WTC11 (cell line): ENCODE results near the gene ZNF770. TPM values are rescaled to one million over a fixed set of nuclear protein-coding genes. Genes with fewer than 3 reads are reported as not detected.

Source experiments
- ATAC-seq: fragments of 200-7000 bp; cut with Tn5 transposase; 2 replicates; pipeline ENCODE4 v1.10.0; 2021; ENCODE audit warnings: mild to moderate bottlenecking, moderate library complexity
- CTCF ChIA-PET: fragments of 300-600 bp; sonication (Branson Sonifier 250); formaldehyde crosslinking; loops from one replicate; lab custom pipeline; 2021; ENCODE audit warnings: antibody characterized with exemption; lab: Charles Lee
- POLR2A ChIA-PET: fragments of 350-600 bp; sonication (Branson Sonifier 250); formaldehyde crosslinking; loops from one replicate; lab custom pipeline; 2021; ENCODE audit warnings: antibody characterized with exemption; lab: Charles Lee
- DNase-seq: peaks from one replicate; pipeline ENCODE4 v3.0.0; 2021; ENCODE audit warnings: low spot score
- H3K27ac Mint-ChIP-seq: 2 replicates; pipeline ENCODE4 v1.8.0; 2021; ENCODE audit warnings: mixed read lengths
- H3K27me3 Mint-ChIP-seq: 2 replicates; pipeline ENCODE4 v1.8.0; 2021; ENCODE audit warnings: low read depth, mild to moderate bottlenecking, moderate library complexity, mixed read lengths
- H3K36me3 Mint-ChIP-seq: 2 replicates; pipeline ENCODE4 v1.8.0; 2021; ENCODE audit warnings: mixed read lengths
- H3K4me1 Mint-ChIP-seq: 2 replicates; pipeline ENCODE4 v1.8.0; 2022; ENCODE audit warnings: mixed read lengths
- H3K4me3 Mint-ChIP-seq: 2 replicates; pipeline ENCODE4 v1.8.0; 2021; ENCODE audit warnings: mild to moderate bottlenecking, moderate library complexity, mixed read lengths
- H3K9me3 Mint-ChIP-seq: 2 replicates; pipeline ENCODE4 v1.8.0; 2021; ENCODE audit warnings: mixed read lengths
- CREB1 ChIP-seq: sonication (generic); formaldehyde crosslinking; IDR thresholded peaks from 2 replicates; pipeline ENCODE4 v1.8.0; 2023; ENCODE audit warnings: mild to moderate bottlenecking, missing genetic modification reagents
- EMX1 ChIP-seq: fragments of 250-450 bp; sonication (Bioruptor Pico); IDR thresholded peaks from 2 replicates; pipeline ENCODE4 v1.8.0; 2021; ENCODE audit warnings: mild to moderate bottlenecking
- FOXK1 ChIP-seq: sonication (generic); formaldehyde crosslinking; IDR thresholded peaks from 2 replicates; pipeline ENCODE4 v1.8.0; 2022; ENCODE audit warnings: mild to moderate bottlenecking, moderate library complexity, missing genetic modification reagents
- GTF2I ChIP-seq: fragments of 250-450 bp; sonication (Bioruptor Pico); conservative IDR thresholded peaks from 2 replicates; pipeline ENCODE4 v1.4.0; 2021; ENCODE audit warnings: mild to moderate bottlenecking
- IRF2 ChIP-seq: sonication (generic); formaldehyde crosslinking; IDR thresholded peaks from 2 replicates; pipeline ENCODE4 v1.8.0; 2022; ENCODE audit warnings: low read depth, missing genetic modification reagents, borderline replicate concordance
- NR2C2 ChIP-seq: sonication (generic); formaldehyde crosslinking; IDR thresholded peaks from 2 replicates; pipeline ENCODE4 v1.8.0; 2022; ENCODE audit warnings: mild to moderate bottlenecking, missing genetic modification reagents
- SMAD3 ChIP-seq: sonication (generic); formaldehyde crosslinking; IDR thresholded peaks from 2 replicates; pipeline ENCODE4 v1.8.0; 2022; ENCODE audit warnings: missing genetic modification reagents, mild to moderate bottlenecking, borderline replicate concordance
- TEAD1 ChIP-seq: sonication (generic); formaldehyde crosslinking; IDR thresholded peaks from 2 replicates; pipeline ENCODE4 v1.8.0; 2022; ENCODE audit warnings: mild to moderate bottlenecking, missing genetic modification reagents
- ZBTB21 ChIP-seq: sonication (generic); formaldehyde crosslinking; IDR thresholded peaks from 2 replicates; pipeline ENCODE4 v1.8.1; 2023; ENCODE audit warnings: mild to moderate bottlenecking, missing genetic modification reagents, borderline replicate concordance
- ZNF138 ChIP-seq: sonication (generic); formaldehyde crosslinking; conservative IDR thresholded peaks from 2 replicates; pipeline ENCODE4 v1.8.1; 2022; ENCODE audit warnings: mild to moderate bottlenecking, moderate library complexity, missing genetic modification reagents
- total RNA-seq: library from RNA; stranded (reverse); gene quantifications from 3 replicates; pipeline ENCODE4 v1.2.3, GENCODE V29; 2021
- TF ChIP-seq, protein P1 (sequence below): sonication (generic); formaldehyde crosslinking; IDR thresholded peaks from 2 replicates; pipeline ENCODE4 v1.8.1; 2023; ENCODE audit warnings: mild to moderate bottlenecking, missing genetic modification reagents
- TF ChIP-seq, protein P2 (sequence below): sonication (generic); formaldehyde crosslinking; IDR thresholded peaks from 2 replicates; pipeline ENCODE4 v1.8.1; 2023; ENCODE audit warnings: mild to moderate bottlenecking, moderate library complexity, missing genetic modification reagents
- TF ChIP-seq, protein P3 (sequence below): sonication (generic); formaldehyde crosslinking; conservative IDR thresholded peaks from 2 replicates; pipeline ENCODE4 v1.8.1; 2023; ENCODE audit warnings: mild to moderate bottlenecking, low read depth, missing genetic modification reagents, moderate library complexity
- TF ChIP-seq, protein P4 (sequence below): fragments of 250-450 bp; sonication (Bioruptor Pico); IDR thresholded peaks from 2 replicates; pipeline ENCODE4 v1.9.0; 2021; ENCODE audit warnings: mild to moderate bottlenecking, borderline replicate concordance
- TF ChIP-seq, protein P5 (sequence below): fragments of 250-450 bp; sonication (Bioruptor Pico); IDR thresholded peaks from 2 replicates; pipeline ENCODE4 v2.1.2; 2022; ENCODE audit warnings: mild to moderate bottlenecking, moderate library complexity
- TF ChIP-seq, protein P6 (sequence below): sonication (generic); formaldehyde crosslinking; IDR thresholded peaks from 2 replicates; pipeline ENCODE4 v1.8.1; 2022; ENCODE audit warnings: low read depth, mild to moderate bottlenecking, moderate library complexity, missing genetic modification reagents, borderline replicate concordance
- TF ChIP-seq, protein P7 (sequence below): sonication (generic); formaldehyde crosslinking; IDR thresholded peaks from 2 replicates; pipeline ENCODE4 v1.8.1; 2022; ENCODE audit warnings: missing genetic modification reagents, borderline replicate concordance
- TF ChIP-seq, protein P8 (sequence below): fragments of 250-450 bp; sonication (Bioruptor Pico); IDR thresholded peaks from 2 replicates; pipeline ENCODE4 v1.9.0; 2021; ENCODE audit warnings: mild to moderate bottlenecking
- TF ChIP-seq, protein P9 (sequence below): fragments of 250-450 bp; sonication (Bioruptor Pico); IDR thresholded peaks from 2 replicates; pipeline ENCODE4 v1.9.0; 2021; ENCODE audit warnings: mild to moderate bottlenecking

The ZNF770 gene
- total RNA-seq, 1 experiment from 2014 or later = 142 TPM

DNA sequence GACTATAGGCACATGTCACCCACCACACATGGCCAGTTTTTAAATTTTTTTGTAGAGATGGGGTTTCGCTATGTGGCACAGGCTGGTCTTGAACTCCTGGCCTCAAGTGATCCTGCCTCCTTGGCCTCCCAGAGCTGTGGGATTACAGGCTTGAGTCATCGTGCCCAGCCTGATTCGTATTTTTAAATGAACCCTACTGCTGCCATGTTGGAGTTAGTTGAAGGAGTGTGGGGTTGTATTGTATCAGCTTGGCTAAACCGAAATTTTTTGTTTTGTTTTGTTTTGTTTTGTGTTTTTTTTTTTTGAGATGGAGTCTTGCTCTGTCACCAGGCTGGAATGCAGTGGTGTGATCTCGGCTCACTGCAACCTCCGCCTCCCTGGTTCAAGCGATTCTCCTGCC is 11.8 kb upstream of the ZNF770 start:
- POLR2A ChIA-PET = interaction anchor here (1.1 kb wide), 1 partner anchor 12 kb away, joined by 3 read pairs; the partner anchor contains the start of gene ZNF770
- no peaks in the 10 kb centered on the region for H3K27me3 Mint-ChIP-seq
- H3K36me3 Mint-ChIP-seq = peaks cover 2% of the 10 kb centered on the region
- H3K9me3 Mint-ChIP-seq = no peaks in the 10 kb centered on the region
- ATAC-seq (no peak), DNase-seq (no peak)
- CTCF ChIA-PET = interaction anchor here (0.8 to 1.8 kb wide), 4 partner anchors 19 to 30 kb away, joined by 3 to 12 read pairs (median 4); partner anchors contain the start of gene AQR
- no peak overlapping the region for H3K27ac Mint-ChIP-seq
- peaks cover 23% of the 10 kb centered on the region for H3K4me1 Mint-ChIP-seq
- no peak overlapping the region for H3K4me3 Mint-ChIP-seq
- no peak for TF ChIP-seq SMAD3
- no peak for TF ChIP-seq IRF2
- no peak for TF ChIP-seq CREB1 (CRISPR knock-in tag)
- TF ChIP-seq, protein P1, sequence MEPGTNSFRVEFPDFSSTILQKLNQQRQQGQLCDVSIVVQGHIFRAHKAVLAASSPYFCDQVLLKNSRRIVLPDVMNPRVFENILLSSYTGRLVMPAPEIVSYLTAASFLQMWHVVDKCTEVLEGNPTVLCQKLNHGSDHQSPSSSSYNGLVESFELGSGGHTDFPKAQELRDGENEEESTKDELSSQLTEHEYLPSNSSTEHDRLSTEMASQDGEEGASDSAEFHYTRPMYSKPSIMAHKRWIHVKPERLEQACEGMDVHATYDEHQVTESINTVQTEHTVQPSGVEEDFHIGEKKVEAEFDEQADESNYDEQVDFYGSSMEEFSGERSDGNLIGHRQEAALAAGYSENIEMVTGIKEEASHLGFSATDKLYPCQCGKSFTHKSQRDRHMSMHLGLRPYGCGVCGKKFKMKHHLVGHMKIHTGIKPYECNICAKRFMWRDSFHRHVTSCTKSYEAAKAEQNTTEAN (CRISPR knock-in tag) = no peak
- TF ChIP-seq, protein P2, sequence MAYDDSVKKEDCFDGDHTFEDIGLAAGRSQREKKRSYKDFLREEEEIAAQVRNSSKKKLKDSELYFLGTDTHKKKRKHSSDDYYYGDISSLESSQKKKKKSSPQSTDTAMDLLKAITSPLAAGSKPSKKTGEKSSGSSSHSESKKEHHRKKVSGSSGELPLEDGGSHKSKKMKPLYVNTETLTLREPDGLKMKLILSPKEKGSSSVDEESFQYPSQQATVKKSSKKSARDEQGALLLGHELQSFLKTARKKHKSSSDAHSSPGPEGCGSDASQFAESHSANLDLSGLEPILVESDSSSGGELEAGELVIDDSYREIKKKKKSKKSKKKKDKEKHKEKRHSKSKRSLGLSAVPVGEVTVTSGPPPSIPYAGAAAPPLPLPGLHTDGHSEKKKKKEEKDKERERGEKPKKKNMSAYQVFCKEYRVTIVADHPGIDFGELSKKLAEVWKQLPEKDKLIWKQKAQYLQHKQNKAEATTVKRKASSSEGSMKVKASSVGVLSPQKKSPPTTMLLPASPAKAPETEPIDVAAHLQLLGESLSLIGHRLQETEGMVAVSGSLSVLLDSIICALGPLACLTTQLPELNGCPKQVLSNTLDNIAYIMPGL (CRISPR knock-in tag) = no peak
- no peak for TF ChIP-seq ZNF138 (CRISPR knock-in tag)
- TF ChIP-seq, protein P3, sequence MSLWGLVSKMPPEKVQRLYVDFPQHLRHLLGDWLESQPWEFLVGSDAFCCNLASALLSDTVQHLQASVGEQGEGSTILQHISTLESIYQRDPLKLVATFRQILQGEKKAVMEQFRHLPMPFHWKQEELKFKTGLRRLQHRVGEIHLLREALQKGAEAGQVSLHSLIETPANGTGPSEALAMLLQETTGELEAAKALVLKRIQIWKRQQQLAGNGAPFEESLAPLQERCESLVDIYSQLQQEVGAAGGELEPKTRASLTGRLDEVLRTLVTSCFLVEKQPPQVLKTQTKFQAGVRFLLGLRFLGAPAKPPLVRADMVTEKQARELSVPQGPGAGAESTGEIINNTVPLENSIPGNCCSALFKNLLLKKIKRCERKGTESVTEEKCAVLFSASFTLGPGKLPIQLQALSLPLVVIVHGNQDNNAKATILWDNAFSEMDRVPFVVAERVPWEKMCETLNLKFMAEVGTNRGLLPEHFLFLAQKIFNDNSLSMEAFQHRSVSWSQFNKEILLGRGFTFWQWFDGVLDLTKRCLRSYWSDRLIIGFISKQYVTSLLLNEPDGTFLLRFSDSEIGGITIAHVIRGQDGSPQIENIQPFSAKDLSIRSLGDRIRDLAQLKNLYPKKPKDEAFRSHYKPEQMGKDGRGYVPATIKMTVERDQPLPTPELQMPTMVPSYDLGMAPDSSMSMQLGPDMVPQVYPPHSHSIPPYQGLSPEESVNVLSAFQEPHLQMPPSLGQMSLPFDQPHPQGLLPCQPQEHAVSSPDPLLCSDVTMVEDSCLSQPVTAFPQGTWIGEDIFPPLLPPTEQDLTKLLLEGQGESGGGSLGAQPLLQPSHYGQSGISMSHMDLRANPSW (CRISPR knock-in tag) = no peak
- TF ChIP-seq, protein P4, sequence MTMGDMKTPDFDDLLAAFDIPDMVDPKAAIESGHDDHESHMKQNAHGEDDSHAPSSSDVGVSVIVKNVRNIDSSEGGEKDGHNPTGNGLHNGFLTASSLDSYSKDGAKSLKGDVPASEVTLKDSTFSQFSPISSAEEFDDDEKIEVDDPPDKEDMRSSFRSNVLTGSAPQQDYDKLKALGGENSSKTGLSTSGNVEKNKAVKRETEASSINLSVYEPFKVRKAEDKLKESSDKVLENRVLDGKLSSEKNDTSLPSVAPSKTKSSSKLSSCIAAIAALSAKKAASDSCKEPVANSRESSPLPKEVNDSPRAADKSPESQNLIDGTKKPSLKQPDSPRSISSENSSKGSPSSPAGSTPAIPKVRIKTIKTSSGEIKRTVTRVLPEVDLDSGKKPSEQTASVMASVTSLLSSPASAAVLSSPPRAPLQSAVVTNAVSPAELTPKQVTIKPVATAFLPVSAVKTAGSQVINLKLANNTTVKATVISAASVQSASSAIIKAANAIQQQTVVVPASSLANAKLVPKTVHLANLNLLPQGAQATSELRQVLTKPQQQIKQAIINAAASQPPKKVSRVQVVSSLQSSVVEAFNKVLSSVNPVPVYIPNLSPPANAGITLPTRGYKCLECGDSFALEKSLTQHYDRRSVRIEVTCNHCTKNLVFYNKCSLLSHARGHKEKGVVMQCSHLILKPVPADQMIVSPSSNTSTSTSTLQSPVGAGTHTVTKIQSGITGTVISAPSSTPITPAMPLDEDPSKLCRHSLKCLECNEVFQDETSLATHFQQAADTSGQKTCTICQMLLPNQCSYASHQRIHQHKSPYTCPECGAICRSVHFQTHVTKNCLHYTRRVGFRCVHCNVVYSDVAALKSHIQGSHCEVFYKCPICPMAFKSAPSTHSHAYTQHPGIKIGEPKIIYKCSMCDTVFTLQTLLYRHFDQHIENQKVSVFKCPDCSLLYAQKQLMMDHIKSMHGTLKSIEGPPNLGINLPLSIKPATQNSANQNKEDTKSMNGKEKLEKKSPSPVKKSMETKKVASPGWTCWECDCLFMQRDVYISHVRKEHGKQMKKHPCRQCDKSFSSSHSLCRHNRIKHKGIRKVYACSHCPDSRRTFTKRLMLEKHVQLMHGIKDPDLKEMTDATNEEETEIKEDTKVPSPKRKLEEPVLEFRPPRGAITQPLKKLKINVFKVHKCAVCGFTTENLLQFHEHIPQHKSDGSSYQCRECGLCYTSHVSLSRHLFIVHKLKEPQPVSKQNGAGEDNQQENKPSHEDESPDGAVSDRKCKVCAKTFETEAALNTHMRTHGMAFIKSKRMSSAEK = no peak
- TF ChIP-seq, protein P5, sequence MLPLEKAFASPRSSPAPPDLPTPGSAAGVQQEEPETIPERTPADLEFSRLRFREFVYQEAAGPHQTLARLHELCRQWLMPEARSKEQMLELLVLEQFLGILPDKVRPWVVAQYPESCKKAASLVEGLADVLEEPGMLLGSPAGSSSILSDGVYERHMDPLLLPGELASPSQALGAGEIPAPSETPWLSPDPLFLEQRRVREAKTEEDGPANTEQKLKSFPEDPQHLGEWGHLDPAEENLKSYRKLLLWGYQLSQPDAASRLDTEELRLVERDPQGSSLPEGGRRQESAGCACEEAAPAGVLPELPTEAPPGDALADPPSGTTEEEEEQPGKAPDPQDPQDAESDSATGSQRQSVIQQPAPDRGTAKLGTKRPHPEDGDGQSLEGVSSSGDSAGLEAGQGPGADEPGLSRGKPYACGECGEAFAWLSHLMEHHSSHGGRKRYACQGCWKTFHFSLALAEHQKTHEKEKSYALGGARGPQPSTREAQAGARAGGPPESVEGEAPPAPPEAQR (CRISPR knock-in tag) = no peak
- TF ChIP-seq, protein P6, sequence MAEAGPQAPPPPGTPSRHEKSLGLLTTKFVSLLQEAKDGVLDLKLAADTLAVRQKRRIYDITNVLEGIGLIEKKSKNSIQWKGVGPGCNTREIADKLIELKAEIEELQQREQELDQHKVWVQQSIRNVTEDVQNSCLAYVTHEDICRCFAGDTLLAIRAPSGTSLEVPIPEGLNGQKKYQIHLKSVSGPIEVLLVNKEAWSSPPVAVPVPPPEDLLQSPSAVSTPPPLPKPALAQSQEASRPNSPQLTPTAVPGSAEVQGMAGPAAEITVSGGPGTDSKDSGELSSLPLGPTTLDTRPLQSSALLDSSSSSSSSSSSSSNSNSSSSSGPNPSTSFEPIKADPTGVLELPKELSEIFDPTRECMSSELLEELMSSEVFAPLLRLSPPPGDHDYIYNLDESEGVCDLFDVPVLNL = no peak
- TF ChIP-seq NR2C2 = no peak
- TF ChIP-seq, protein P7, sequence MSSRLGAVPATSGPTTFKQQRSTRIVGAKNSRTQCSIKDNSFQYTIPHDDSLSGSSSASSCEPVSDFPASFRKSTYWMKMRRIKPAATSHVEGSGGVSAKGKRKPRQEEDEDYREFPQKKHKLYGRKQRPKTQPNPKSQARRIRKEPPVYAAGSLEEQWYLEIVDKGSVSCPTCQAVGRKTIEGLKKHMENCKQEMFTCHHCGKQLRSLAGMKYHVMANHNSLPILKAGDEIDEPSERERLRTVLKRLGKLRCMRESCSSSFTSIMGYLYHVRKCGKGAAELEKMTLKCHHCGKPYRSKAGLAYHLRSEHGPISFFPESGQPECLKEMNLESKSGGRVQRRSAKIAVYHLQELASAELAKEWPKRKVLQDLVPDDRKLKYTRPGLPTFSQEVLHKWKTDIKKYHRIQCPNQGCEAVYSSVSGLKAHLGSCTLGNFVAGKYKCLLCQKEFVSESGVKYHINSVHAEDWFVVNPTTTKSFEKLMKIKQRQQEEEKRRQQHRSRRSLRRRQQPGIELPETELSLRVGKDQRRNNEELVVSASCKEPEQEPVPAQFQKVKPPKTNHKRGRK (CRISPR knock-in tag) = no peak
- TF ChIP-seq FOXK1 (CRISPR knock-in tag) = no peak
- TF ChIP-seq ZBTB21 = no peak
- TF ChIP-seq, protein P8, sequence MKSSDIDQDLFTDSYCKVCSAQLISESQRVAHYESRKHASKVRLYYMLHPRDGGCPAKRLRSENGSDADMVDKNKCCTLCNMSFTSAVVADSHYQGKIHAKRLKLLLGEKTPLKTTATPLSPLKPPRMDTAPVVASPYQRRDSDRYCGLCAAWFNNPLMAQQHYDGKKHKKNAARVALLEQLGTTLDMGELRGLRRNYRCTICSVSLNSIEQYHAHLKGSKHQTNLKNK = no peak
- TF ChIP-seq, protein P9, sequence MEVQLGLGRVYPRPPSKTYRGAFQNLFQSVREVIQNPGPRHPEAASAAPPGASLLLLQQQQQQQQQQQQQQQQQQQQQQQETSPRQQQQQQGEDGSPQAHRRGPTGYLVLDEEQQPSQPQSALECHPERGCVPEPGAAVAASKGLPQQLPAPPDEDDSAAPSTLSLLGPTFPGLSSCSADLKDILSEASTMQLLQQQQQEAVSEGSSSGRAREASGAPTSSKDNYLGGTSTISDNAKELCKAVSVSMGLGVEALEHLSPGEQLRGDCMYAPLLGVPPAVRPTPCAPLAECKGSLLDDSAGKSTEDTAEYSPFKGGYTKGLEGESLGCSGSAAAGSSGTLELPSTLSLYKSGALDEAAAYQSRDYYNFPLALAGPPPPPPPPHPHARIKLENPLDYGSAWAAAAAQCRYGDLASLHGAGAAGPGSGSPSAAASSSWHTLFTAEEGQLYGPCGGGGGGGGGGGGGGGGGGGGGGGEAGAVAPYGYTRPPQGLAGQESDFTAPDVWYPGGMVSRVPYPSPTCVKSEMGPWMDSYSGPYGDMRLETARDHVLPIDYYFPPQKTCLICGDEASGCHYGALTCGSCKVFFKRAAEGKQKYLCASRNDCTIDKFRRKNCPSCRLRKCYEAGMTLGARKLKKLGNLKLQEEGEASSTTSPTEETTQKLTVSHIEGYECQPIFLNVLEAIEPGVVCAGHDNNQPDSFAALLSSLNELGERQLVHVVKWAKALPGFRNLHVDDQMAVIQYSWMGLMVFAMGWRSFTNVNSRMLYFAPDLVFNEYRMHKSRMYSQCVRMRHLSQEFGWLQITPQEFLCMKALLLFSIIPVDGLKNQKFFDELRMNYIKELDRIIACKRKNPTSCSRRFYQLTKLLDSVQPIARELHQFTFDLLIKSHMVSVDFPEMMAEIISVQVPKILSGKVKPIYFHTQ (CRISPR knock-in tag) = no peak
- no peak for TF ChIP-seq GTF2I
- no peak for TF ChIP-seq EMX1 (CRISPR knock-in tag)
- TF ChIP-seq TEAD1 (CRISPR knock-in tag) = no peak
